AML-193 (cell line): ENCODE measurements around the gene RGPD3.
"Not testable (repeated sequence)": the region's sequence is repeated elsewhere in the genome, so short reads cannot be mapped to it uniquely, and the experiment has no call there.

Experiments used
- DNase-seq, 2 experiments: peaks; one replicate each; lab custom pipeline; 2025; lab: John Stamatoyannopoulos, UW

RGPD3 gene

DNA sequence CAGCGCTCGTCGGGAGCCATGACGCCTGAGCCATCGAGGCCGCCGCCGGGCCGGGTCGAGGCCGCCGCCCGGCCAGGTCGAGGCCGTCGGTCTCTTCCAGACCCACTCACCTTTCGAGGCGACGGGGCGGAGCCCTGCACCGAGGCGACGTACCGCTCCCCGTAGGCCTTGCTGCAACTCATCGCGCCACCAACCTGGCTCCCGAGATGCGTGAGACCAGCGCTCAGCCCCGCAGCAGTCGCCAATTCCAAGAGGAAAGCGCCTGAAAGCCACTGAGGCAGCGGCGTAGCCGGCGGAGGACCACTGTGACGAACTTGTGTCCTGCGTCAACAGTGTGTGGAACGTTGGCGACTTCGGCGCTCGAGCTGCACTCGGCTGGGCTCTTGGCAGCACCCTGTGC, at the start of gene RGPD3:
RGPD3 (minus strand) TSS at position 307 of the 400 bp plus-strand sequence; CDS start at position 182, 125 bp downstream.
- DNase-seq: not testable (repeated sequence)

DNA sequence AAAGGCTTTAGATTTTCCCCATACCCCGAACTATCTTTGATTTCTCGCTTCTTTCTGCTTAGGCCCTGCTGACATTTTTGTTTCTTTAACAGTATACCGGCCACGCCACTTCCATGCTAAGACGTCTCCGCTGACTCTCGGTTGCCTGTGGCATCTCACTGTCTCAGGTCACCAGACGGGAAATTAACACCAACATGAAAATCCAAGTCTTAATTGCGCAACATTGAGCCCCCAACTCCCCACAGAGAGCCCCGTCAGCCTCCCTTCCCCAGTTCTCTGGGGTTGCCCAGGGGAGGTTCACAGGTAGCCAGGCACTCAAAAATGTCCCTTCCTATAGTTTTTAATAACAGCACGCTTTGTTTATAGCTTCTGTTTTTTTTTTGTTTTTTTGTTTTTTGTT, 49.1 kb upstream of the RGPD3 start:
- no peak for DNase-seq

GRCh38 chr2:106516864-106517263, 48.7 kb upstream of the RGPD3 start:
- no peak for DNase-seq

GRCh38 chr2:106516436-106516835, 48.2 kb upstream of the RGPD3 start:
- DNase-seq: no peak

GRCh38 chr2:106514827-106515226, 46.6 kb upstream of the RGPD3 start:
- DNase-seq: not testable (repeated sequence)

- not testable (repeated sequence) for DNase-seq
These were observed 45.2 kb upstream of the RGPD3 start for GRCh38 chr2:106513391-106513790.

DNA sequence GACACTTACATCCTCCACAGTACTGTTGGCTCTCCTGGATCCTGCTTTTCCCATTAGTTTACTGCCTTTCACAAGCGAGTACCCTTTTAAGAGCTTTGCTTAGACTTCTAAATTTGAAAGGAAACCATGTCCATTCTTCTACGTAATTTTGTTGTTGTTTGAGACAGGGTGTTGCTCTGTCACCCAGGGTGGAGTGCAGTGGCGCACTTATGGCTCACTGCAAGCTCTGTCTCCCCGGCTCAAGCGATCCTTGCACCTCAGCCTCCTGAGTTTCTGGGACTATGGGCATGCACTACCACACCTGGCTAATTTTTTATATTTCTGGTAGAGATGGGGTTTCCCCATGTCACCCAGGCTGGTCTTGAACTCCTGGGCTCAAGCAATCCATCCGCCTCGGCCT, 43.7 kb upstream of the RGPD3 start:
- DNase-seq: not testable (repeated sequence)

- not testable (repeated sequence) for DNase-seq
These were observed 43.3 kb upstream of the RGPD3 start for GRCh38 chr2:106511476-106511901.

DNA sequence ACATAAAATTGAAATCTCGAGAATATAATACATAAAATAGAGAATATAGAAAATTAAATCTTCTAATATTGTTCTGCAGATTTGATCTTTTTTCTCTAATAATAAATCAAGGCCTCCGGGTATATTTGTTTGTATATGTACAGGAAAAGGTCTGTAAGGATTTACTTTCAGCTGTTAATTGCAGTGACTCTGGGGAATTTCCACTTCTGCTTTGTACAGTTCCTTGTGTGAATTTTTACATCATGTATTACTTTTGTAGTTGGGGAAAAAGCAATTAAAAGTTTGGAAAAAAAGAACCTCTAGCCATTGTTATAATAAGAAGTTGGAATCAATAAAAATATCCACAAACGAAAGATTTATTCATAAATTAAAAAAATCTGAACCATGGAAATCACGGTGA, 42.6 kb upstream of the RGPD3 start:
- not testable (repeated sequence) for DNase-seq

DNA sequence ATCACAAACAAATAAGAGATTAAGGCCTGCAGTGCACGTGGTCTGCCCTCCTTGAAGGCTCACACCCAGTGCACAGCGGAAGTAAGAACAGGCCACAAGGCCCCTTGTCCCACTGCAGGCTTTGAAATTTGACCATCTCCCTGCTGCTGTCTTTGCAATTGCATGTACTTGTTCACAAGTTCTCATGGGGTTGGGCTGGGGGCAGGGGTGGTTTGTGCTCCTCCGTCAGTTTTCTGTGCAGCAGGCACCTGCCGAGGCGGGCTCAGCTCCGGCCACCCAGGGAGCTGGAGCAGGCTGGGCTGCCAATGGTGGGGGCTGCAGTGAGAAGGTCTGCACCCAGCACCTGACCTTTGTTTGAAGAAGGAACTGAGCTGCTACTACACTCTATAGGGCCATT, 41.2 kb upstream of the RGPD3 start:
- DNase-seq: not testable (repeated sequence)

DNA sequence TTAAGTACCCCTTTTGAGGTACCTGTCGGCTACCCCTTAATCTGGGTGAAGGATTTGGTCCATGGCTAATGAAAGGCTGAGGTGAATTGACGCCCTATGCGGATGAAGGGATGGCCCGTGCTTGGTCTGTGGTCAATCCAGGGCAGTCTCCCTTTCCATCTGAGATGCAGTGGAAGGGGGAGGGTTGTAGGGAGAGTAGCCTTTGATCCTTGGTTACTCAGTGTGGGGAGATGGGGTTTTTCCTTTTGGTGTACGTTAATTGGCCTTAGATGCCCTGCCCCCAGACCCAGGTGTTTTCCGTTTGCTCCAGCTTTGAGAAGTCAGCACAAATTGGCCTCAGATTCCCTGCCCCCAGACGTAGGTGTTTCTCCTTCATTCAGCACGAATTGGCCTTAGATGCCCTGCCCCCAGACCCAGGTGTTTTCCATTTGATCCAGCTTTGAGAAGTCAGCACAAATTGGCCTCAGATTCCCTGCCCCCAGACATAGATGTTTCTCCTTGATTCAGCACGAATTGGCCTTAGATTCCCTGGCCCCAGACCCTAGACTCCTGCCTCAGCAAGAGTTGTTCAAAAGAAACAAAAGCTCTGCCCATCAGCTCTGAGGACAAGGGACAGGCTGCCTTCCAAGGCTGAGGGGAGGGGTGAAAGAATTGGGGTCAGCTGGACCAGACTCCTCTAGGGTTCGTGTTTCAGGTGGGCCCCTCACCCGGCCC, 40.6 kb upstream of the RGPD3 start:
- not testable (repeated sequence) for DNase-seq

DNA sequence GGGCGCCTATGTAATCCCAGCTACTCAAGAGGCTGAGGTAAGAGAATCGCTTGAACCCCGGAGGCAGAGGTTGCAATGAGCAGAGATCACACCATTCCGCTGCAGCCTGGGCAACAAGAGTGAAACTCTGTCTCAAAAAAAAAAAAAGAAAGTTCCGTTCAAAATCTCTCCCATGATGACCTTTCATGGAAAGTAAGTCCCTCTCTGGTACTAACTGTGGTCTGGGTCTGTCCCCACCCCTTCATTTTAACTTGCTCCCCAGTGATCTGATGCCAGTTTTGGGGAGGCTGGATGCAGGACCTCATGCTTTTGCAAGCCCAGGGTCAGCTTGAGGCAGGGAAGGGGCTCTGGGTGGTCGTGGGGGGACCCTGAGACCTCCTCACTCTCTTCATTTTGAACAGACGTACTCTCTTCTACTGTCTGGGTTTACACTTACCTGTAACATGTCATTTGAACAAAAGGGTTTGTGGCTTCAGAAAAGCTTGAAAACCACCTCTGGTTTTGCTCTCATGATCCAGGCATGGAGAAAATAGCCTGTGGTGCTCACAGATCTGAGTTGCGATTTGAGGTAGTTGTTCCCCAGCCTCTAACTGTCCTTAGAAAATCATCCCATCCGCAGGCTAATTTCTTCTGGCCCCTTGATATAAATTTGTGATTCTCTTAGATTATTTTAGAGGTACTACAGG, 37.9 kb upstream of the RGPD3 start:
- not testable (repeated sequence) for DNase-seq

DNA sequence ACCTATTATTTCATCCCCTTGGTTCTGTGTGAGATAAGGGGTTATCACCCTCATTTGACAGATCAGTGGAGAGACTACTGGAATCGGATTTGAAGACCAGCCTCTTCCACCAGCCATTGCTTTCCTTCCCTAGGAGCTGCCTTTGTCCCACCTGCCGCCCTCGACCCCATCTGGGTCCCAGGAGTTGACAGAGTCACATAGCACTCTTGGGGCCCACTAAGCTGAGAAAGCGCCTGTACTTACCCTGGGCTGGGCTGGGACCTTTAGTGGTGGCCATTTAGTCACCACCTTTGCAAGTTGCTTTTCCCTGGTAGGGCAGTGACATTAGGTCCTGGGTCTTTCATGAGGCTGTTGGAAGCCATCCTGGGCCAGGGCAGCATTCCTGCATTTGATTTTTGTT, 36.6 kb upstream of the RGPD3 start:
- not testable (repeated sequence) for DNase-seq

DNA sequence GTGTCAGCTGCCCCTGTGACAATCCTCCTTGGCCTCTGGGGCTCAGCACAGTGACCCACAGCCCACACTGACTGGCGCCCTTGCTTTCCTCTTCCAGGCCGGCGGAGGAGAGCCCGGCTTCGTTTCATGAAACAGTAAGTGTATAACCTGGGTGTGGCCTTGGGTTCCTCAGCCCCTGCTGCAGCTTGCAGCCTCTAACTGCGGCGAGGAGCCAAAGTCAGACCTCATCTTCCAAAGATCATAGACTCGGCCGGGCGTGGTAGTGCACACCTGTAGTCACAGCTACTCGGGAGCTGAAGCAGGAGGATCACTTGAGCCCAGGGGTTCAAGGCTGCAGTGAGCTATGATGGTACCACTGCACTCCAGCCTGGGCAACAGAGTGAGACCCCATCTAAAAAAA, 36.0 kb upstream of the RGPD3 start:
- not testable (repeated sequence) for DNase-seq

- DNase-seq: not testable (repeated sequence)
These were observed 34.1 kb upstream of the RGPD3 start for GRCh38 chr2:106502351-106502750.

DNA sequence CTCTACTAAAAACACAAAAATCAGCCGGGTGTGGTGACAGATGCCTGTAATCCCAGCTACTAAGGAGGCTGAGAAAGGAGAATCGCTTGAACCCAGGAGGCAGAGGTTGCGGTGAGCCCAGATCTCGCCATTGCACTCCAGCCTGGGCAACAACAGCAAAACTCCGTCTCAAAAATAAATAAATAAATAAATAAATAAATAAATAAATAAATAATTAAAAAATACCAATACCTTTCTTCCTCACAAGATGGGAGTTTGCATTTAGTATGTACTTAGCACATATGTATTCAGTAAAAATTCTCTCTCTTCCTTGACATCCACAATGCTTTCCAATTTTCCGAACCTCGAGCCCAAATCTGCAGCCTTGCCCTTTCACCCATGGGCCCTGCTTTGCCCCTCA, 32.1 kb upstream of the RGPD3 start:
- DNase-seq: not testable (repeated sequence)

GRCh38 chr2:106498549-106498948, 30.3 kb upstream of the RGPD3 start:
- not testable (repeated sequence) for DNase-seq

DNA sequence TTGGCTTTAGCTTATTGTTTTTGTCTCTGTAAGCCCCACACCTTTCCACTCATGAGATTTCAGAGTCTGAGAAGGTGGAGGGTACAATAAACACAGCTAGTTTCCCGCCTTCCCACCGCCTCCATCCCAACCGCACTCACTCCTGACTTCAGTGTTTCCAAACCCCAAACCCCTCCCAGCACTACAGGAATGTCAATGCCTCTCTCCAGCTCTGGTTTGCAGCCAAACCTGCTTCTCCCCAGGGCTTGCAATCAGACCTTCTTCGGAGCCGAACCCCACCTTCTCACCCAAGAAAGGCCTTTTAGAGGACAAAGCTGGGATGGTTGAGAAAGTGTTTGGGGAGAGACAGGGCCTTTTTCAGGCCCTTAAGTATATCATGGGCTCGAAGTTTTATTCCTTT, 24.7 kb upstream of the RGPD3 start:
- DNase-seq: not testable (repeated sequence)

- DNase-seq: not testable (repeated sequence)
These were observed 24.2 kb upstream of the RGPD3 start for GRCh38 chr2:106492399-106492798.

DNA sequence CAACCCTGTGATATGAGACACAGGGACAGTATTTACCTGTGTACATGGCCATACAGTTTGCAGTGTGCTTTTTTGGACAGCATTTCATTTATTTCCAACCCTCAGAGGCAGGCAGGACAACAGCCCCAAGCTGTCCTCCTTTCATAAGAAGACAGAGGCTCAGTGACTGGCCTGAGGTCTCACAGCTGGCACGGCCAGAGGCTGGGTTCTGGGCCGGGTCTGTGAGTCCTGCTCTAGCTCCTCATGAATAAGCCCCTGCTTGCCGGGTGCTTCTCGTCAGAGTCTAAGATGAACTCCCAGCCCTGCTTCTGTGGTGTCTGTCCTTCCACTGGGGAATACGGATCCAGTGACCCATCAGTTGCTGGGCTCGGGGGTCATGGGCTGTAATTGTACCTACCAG, 21.5 kb upstream of the RGPD3 start:
- DNase-seq: not testable (repeated sequence)

GRCh38 chr2:106487386-106488191, 19.4 kb upstream of the RGPD3 start:
- DNase-seq: not testable (repeated sequence)
